Erythroblast (primary cell): ENCODE data around the gene HIPK2.
"Not testable (repeated sequence)": the region's sequence is repeated elsewhere in the genome, so short reads cannot be mapped to it uniquely, and the experiment has no call there.

Experiments
- DNase-seq, 2 experiments: peaks; one replicate each; lab custom pipeline; 2025; lab: John Stamatoyannopoulos, UW
- GATA1 ChIP-seq: IDR thresholded peaks from 2 replicates; pipeline ENCODE4 v1.6.1; 2011; ENCODE audit warnings: low read depth, mild to moderate bottlenecking, control low read depth, low read length, moderate library complexity
- POLR2A ChIP-seq: IDR thresholded peaks from 2 replicates; pipeline ENCODE4 v1.6.1; 2011; ENCODE audit warnings: mild to moderate bottlenecking, low read length

HIPK2 gene

DNA sequence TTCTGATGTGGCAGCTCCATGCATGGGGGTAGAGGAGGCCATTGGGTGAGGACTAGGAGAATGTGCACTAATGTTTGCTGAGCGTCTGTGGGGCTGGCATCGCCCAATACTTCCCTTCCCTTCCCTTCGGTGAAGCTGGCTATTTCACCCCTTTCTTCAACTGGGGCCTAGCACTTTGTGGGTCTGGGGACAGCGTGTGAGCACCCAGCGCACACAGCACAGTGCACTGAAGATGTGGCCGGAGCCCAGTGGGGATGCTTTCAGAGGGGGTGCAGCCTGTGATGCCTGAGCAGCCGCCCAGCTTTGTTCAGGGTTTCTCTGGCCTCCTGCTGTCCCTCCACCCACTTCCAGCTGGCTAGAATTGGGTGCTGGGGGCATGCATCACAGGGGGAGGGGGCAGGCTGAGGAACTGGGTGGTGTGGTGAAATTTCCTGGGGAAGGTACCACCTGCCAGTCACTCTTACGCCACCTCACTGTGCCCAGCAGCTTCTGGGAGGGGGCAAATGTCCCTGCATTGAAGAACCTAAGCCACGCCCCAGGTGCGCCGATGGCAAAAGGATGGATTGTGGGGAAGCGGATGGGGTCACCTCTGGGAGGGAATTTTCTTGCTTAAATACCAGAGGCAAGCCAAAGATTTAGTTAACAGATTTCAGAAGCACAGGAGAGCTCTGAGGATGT is 208.8 kb downstream of the HIPK2 start:
- no peak for DNase-seq
- TF ChIP-seq GATA1 (no peak), POLR2A (no peak)

DNA sequence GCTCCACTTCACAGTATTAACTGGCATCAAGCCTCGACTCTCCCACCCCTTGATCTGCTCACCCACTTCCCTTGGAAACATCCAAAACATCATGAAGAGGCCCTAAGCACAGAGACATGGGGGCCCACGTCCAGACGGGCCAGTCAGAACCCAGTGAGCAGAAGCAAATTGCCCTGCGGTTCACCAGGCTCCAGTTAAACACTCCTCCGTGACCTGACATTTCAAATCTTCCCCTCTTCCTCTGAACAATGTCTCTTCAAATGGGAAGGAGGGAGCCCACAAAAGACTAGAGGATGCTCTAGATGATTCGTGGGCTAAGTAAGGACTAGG is 209.5 kb downstream of the HIPK2 start:
- TF ChIP-seq POLR2A (no peak), GATA1 (no peak)
- DNase-seq: no peak

DNA sequence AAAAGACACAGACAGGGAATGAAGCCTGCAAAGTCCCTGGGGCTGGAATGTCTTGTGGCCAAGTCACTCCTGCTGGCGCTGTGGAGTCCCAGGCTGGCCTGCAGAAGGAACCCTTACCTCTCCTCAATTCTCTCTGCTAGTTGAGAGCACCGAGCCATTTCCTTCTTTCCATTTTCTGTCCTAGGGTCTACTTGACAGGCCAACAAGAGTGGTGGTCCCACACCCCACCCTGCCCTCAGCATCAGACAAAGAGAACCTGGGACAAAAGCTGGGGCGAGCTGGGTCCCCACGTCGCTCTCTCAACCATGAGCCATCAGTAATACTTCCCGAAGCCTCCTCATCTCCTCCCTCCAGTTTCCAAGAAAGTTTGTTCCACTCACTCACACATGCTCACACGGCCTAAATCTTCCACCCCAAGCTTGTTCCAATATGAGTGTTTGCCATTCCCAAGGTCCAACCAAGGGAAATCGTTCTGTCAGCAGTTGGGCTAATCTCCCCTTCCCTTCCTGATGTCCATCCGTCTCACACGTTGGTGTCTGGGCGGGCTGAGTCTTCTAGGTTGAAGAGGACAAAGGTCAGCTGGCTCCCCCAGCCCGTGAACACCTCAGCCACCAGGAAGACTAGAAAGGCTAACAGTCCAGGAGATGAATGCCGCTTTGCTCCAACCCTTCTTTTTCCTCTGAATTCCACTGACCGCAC is 210.0 kb downstream of the HIPK2 start:
- DNase-seq: no peak
- no peak for TF ChIP-seq GATA1
- TF ChIP-seq POLR2A: no peak

GRCh38 chr7:139566736-139567646 is 210.8 kb downstream of the HIPK2 start:
- TF ChIP-seq POLR2A: no peak
- no peak for TF ChIP-seq GATA1
- DNase-seq: no peak

DNA sequence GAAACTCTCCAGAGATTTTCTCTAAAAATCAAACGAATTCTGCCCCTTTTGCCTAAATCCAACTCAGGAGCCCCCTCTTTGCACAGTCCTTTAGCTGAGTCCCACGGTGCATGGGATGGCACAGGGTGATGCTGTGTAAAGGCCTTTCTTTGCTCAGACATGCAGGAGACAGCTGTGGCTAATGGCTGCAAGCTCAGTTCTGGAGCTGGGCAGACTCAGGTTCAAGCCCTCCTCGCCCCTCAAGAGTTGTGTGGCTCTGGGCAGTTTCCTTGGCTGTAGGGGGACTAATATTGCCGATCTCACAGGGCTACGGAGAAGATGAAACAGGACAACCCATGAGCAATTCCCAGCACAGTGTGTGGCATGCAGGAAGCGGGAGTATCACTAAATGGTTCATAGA is 211.7 kb downstream of the HIPK2 start:
- no peak for TF ChIP-seq POLR2A
- TF ChIP-seq GATA1: no peak
- DNase-seq: no peak

DNA sequence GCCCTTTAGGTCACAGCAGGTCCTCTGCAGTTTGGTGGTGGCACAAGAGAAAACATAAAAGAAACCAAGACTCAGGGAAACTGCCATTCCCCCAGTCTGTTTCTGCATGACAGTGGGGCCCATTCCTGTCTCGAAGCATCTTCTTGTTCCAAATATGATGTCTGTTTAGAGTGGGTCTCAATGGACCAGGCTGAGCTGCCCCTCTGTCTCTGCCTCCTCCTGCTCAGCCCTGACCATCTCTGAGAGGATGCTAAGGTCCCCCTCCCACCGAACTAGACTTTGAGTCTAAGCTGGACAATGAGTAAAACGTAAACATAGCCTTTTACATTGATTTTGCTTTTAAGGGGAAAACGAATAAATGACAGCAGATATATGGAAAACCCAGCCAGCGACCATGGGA is 213.9 kb downstream of the HIPK2 start:
- TF ChIP-seq GATA1 (no peak), POLR2A (no peak)
- no peak for DNase-seq

DNA sequence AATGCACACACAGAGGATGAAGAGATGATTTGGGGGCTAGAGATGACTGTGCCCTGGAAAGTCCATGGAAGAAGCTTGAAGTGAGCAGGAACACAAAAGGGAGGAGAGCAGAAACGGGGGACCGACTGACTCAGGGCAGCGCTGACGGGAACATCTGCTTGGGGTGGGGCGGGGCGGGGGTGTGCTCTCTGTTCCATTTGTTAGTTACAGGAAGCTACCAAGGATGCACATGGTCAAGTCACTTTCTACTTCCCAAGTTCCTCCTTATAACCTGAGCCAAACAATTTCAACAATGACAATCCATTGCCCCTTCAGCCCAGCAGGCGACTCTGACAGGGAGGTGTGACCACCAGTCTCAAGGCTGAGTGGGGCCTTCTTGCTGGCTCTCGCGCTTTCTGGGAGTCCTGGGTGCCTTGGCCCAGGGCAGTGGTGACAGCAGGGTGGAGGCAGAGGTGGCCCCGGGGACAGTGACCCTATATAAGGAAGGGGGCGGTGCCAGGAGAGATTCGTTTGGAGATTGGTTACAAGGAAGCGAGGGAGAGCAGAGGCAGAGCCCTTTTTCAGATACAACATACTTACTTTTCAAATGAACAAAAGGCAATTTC is 214.7 kb downstream of the HIPK2 start:
- TF ChIP-seq GATA1: no peak
- TF ChIP-seq POLR2A: no peak
- DNase-seq: no peak

DNA sequence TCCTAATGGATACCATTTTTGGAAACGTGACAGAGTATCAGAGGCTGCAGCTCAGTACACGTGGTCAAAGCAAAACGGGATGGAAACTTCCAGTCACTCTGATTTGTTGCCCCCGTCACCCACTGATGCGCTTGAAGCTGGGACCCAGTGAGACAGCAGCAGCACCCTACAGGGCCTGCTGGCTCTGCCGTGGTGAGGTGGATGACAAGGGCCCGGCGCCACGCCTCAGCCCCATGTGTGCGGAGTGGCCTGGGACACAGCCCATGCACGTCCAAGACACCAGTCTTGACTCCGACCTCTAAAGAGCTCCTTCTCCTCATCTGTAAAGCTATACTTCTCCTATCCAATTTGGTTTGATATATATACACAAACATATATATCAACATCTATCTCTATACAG is 215.3 kb downstream of the HIPK2 start:
- TF ChIP-seq GATA1 (no peak), POLR2A (no peak)
- no peak for DNase-seq

DNA sequence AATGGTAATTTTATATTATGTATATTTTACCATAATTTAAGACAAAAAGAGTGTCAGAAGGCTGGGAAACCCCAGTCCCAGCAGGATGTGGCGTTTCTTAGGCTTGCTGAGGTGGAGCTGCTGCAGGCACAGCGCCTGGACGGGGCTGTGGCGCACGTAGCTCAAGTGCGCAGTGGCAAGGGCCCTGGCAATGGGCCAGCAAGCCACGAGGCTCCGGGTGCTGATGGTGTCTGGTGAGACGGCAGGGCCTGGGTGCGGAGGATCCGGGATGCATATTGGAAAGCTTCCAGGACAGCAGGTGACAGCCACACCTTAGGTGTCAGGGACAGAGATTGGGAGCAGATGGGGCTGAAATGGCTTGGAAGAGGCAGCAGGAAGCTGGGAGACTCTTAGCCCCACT is 217.1 kb downstream of the HIPK2 start:
- no peak for TF ChIP-seq POLR2A
- no peak for TF ChIP-seq GATA1
- DNase-seq: no peak

DNA sequence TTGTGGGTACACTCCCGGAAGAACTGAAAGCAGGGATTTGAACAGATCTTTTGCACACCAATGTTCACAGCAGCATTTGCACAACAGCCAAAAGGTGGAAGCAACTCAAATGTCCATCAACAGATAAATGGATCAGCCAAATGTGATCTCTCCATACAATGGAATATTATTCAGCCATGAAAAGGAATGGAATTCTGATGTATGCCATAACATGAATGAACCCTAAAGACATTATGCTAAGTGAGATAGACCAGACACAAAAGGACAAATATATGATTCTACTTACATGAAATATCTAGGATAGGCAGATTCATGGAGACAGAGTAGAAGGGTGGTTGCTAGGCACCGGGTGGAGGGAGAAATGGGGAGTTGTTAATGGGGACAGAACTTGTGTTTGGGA is 217.6 kb downstream of the HIPK2 start:
- TF ChIP-seq POLR2A: no peak
- no peak for TF ChIP-seq GATA1

DNA sequence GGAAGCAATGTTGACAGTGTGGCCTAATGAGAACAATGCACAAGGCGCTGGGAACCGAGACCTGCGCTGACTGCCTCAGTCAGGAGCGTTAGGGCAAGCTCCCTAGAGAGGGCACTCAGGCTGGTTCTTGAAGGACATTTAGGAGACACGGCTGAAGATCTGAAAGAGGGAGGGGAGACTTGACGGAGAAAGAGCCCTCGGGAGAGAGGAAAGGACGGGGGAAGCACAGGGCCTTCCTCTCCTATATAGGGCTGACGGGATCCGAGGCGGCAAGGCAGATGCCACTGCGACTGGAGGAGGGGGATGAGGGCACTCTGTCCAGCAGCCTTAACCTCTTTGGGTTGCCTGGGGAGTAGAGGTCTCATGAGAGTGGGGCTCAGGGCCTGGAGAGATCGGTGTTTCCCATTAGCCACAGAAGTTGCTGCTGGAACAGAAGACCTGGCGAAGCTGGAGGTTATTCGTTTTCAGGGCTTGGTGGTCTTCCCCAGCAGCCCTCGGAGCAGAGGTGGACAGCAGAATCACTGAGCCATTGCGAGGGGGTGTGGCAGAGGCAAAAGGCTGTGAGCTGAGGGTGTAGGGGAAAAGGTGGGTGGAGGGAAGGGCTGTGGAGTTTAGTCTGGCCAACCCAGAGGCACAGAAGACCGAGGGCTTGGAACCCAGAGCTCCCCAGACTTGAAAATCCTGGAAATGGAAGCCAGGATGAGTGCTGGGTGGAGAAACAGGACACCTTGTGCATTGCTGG is 218.3 kb downstream of the HIPK2 start:
- no peak for TF ChIP-seq POLR2A
- no peak for TF ChIP-seq GATA1
- no peak for DNase-seq

More for the DNA sequence above, 217.6 kb downstream of the HIPK2 start:
- DNase-seq: no peak

DNA sequence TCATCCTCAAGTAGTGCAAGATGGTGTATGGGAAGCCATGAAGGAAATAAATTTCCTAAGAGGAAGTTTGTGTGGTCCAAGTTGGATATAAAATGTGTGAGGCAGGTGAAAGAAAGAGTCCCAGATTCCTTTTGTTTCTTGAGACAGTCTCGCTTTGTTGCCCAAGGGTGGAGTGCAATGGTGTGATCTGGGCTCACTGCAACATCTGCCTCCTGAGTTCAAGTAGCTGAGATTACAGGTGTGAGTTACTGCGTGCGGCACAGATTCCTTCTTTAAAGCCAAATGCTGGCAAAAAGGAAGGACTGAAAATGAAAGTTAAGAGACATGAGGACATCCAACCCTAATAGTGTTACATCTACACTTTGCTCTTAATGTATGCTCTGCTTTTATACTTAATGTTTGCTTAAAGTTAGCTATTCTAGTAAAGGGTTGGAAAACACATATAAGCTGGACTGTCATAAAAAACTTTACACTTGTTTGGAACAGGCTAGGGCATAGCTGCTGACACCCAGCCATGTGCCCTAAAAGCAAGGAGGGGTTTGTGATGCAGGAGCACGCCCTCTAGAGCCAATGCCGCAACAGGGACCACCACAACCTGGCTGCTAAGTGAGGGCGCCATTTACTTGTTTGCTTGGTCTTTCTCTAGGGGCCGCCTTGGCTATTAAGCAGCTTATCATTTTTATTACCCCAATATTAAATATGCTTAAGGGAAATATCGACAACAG is 219.8 kb downstream of the HIPK2 start:
- no peak for TF ChIP-seq POLR2A
- no peak for DNase-seq

DNA sequence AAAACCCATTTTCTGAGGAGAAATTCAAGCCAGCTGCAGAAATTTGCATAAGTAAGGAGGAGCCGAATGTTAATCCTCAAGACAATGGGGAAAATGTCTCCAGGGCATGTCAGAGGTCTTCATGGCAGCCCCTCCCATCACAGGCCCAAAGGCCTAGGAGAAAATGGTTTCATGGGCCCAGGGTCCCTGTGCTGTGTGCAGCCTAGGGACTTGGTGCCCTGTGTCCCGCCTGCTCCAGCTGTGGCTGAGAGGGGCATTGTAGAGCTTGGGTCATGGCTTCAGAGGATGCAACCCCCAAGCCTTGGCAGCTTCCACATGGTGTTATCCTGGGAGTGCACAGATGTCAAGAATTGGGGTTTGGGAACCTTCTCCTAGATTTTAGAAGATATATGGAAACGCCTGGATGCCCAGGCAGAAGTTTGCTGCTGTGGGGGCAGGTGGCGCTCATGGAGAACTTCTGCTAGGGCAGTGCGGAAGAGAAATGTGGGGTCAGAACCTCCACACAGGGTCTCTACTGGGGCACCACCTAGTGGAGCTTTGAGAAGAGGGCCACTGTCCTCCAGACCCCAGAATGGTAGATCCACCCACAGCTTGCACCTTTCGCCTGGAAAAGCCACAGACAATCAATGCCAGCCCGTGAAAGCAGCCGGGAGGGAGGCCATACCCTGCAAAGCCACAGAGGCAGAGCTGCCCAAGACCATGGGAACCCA is 223.7 kb downstream of the HIPK2 start:
- DNase-seq: not testable (repeated sequence)
